Kidney (tissue), 14 donors: ENCODE data around the gene OR2V2. TPM values are rescaled to one million over a fixed set of nuclear protein-coding genes. Genes with fewer than 3 reads are reported as not detected.

Source experiments
- DNase-seq, 5 donors: peaks; one replicate each; pipeline ENCODE4 v3.0.0-alpha.2; 2013 to 2020
- FAIRE-seq: peaks from 2 replicates; lab custom pipeline; 2012; peaks lifted over from hg19 to GRCh38; lab: Jason Lieb, UNC
- H3K27ac ChIP-seq, 2 donors: one replicate each; pipeline ENCODE4 v1.7.0; 2013; ENCODE audit warnings: low read depth in 2 of 2, low read length in 2 of 2, inconsistent platforms in 1 of 2
- H3K27me3 ChIP-seq: one replicate; pipeline ENCODE4 v1.7.1; 2013; ENCODE audit warnings: low read length, inconsistent platforms; ENCODE audit not compliant: control insufficient read depth, insufficient read depth
- H3K36me3 ChIP-seq, 3 donors: one replicate each; pipeline versions ENCODE4 v1.7.0 to v1.7.1; 2013; ENCODE audit warnings: low read length in 3 of 3, control low read depth in 1 of 3, inconsistent platforms in 1 of 3; ENCODE audit not compliant: insufficient read depth in 3 of 3, control insufficient read depth in 2 of 3
- H3K4me1 ChIP-seq, 3 donors: one replicate each; pipeline versions ENCODE4 v1.7.0 to v1.7.1; 2013; ENCODE audit warnings: low read length in 3 of 3, inconsistent platforms in 1 of 3, low read depth in 1 of 3; ENCODE audit not compliant: control insufficient read depth in 2 of 3, insufficient read depth in 2 of 3
- H3K4me3 ChIP-seq, 3 donors: one replicate each; pipeline versions ENCODE4 v1.7.0 to v1.8.1; 2013; ENCODE audit warnings: low read length in 3 of 3, control low read depth in 1 of 3, inconsistent platforms in 1 of 3
- H3K9ac ChIP-seq, 3 donors: one replicate each; pipeline versions ENCODE4 v1.7.0 to v1.7.1; 2013; ENCODE audit warnings: low read length in 3 of 3, control low read depth in 1 of 3, inconsistent platforms in 1 of 3
- H3K9me3 ChIP-seq, 3 donors: one replicate each; pipeline versions ENCODE4 v1.7.0 to v1.7.1; 2013; ENCODE audit warnings: low read length in 3 of 3, control low read depth in 1 of 3, inconsistent platforms in 1 of 3; ENCODE audit not compliant: control insufficient read depth in 2 of 3, insufficient read depth in 1 of 3
- intact Hi-C: fragments of 100-400 bp; cut with DNase I; formaldehyde crosslinking; loops from one replicate; pipeline ENCODE4 v1.11.1; 2022
- polyA plus RNA-seq: library from polyadenylated mRNA; stranded (reverse); fragments of 350-450 nt; fragmentation: Illumina TruSeq; extraction: RNeasy Lipid Tissue Mini Kit (QIAGEN cat#74804); gene quantifications from one replicate; pipeline ENCODE4 v1.2.3, GENCODE V29; 2014; ENCODE audit warnings: low read depth, low replicate concordance; ENCODE audit not compliant: insufficient read depth
- total RNA-seq: library from RNA; stranded (reverse); fragmentation: NEBNext Ultra II Directional; extraction: Animal tissue kit (Norgen Biotek cat#: 25700); gene quantifications from one replicate; pipeline ENCODE4 v1.2.1, GENCODE V29; 2021
- TF ChIP-seq, protein P1 (sequence below): IDR thresholded peaks from 3 replicates; pipeline ENCODE4 v1.5.1; 2012; ENCODE audit warnings: mild to moderate bottlenecking, moderate library complexity, borderline replicate concordance; ENCODE audit not compliant: insufficient read depth; ENCODE audit errors: extremely low read depth
- donor health status: control.
- donor health status: control.
- donor health status: control.
- donor health status: control.
- donor health status: control.
- donor health status: DM: yes; HTN: yes; CAD: no.
- donor health status: Normal renal cell carcinoma (clear cell type).

OR2V2 gene
- total and polyA plus RNA-seq, 2 donors from 2014 or later: not detected

- H3K27ac ChIP-seq: no peak overlapping the region
- H3K9ac ChIP-seq: no peak overlapping the region
- H3K4me1 ChIP-seq: no peaks in the 10 kb centered on the region
- no peaks in the 10 kb centered on the region for H3K27me3 ChIP-seq
- intact Hi-C loops: no loop called here
- no peaks in the 10 kb centered on the region for H3K36me3 ChIP-seq
- FAIRE-seq (no peak), DNase-seq (no peak)
- H3K4me3 ChIP-seq: no peak overlapping the region
- TF ChIP-seq, protein P1, sequence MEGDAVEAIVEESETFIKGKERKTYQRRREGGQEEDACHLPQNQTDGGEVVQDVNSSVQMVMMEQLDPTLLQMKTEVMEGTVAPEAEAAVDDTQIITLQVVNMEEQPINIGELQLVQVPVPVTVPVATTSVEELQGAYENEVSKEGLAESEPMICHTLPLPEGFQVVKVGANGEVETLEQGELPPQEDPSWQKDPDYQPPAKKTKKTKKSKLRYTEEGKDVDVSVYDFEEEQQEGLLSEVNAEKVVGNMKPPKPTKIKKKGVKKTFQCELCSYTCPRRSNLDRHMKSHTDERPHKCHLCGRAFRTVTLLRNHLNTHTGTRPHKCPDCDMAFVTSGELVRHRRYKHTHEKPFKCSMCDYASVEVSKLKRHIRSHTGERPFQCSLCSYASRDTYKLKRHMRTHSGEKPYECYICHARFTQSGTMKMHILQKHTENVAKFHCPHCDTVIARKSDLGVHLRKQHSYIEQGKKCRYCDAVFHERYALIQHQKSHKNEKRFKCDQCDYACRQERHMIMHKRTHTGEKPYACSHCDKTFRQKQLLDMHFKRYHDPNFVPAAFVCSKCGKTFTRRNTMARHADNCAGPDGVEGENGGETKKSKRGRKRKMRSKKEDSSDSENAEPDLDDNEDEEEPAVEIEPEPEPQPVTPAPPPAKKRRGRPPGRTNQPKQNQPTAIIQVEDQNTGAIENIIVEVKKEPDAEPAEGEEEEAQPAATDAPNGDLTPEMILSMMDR: no peak
- H3K9me3 ChIP-seq: no peaks in the 10 kb centered on the region
Measured at GRCh38 chr5:181140766-181141165, 6.6 kb upstream of the OR2V2 start.

DNA sequence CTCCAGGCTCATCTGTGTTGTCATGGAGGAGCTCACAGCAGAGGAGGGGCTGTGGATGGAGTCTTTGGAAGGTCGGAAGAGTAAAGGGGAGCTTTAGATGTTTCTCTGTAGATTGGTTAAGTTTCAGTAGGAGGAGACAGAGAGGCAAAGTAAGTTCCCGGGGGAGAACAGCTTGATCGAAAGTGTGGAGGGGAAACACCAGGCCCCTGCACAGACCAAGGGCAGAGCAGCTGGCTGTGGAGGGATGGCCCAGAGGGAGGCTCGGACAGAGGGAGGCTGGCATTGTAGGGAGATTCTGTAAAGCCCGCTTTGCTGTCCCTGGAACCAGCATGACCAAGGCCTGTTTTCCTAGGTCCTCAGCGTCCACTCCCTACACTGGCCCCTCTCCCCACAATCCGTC is 5.3 kb upstream of the OR2V2 start:
- no peaks in the 10 kb centered on the region for H3K9me3 ChIP-seq
- H3K4me1 ChIP-seq: no peaks in the 10 kb centered on the region
- FAIRE-seq (no peak), DNase-seq (no peak)
- H3K36me3 ChIP-seq: no peaks in the 10 kb centered on the region
- H3K4me3 ChIP-seq: no peak overlapping the region
- intact Hi-C loops: no loop called here
- no peaks in the 10 kb centered on the region for H3K27me3 ChIP-seq
- no peak overlapping the region for H3K27ac ChIP-seq
- TF ChIP-seq, protein P1: no peak
- no peak overlapping the region for H3K9ac ChIP-seq

- TF ChIP-seq, protein P1: no peak
- FAIRE-seq (no peak), DNase-seq (no peak)
- Histone ChIP-seq H3K4me3 (no peak overlapping the region), H3K9ac (no peak overlapping the region), H3K4me1 (no peaks in the 10 kb centered on the region), H3K27me3 (no peaks in the 10 kb centered on the region), H3K9me3 (no peaks in the 10 kb centered on the region), H3K27ac (no peak overlapping the region), H3K36me3 (no peaks in the 10 kb centered on the region)
- intact Hi-C loops: no loop called here
Measured at GRCh38 chr5:181145133-181145532, 2.3 kb upstream of the OR2V2 start.

GRCh38 chr5:181149355-181149754 is 2.0 kb downstream of the OR2V2 start:
- no peaks in the 10 kb centered on the region for H3K4me1 ChIP-seq
- no peaks in the 10 kb centered on the region for H3K27me3 ChIP-seq
- DNase-seq (no peak), FAIRE-seq (no peak)
- TF ChIP-seq, protein P1: no peak
- intact Hi-C loops: no loop called here
- no peak overlapping the region for H3K9ac ChIP-seq
- no peaks in the 10 kb centered on the region for H3K36me3 ChIP-seq
- H3K27ac ChIP-seq: no peak overlapping the region
- no peaks in the 10 kb centered on the region for H3K9me3 ChIP-seq
- H3K4me3 ChIP-seq: no peak overlapping the region
